Peyer's patch (tissue), 4 donors: Measurements from ENCODE around the gene VGLL2.

ENCODE experiments used
- POLR2A ChIP-seq, 2 donors: fragments of 450-650 bp; IDR thresholded peaks; one replicate each; pipeline ENCODE4 v1.5.1; 2017; ENCODE audit warnings: antibody characterized with exemption in 2 of 2, mild to moderate bottlenecking in 2 of 2, moderate library complexity in 2 of 2
- TF ChIP-seq, protein P1 (sequence below), 6 experiments: fragments of 450-650 bp in 4 of 6; fragments of 200-600 bp in 2 of 6; sonication (generic) in 1 of 6; IDR thresholded peaks; one replicate each; pipeline ENCODE4 v1.5.1; 2017 to 2019; ENCODE audit warnings: antibody characterized with exemption in 6 of 6, mild to moderate bottlenecking in 3 of 6, moderate library complexity in 1 of 6

DNA sequence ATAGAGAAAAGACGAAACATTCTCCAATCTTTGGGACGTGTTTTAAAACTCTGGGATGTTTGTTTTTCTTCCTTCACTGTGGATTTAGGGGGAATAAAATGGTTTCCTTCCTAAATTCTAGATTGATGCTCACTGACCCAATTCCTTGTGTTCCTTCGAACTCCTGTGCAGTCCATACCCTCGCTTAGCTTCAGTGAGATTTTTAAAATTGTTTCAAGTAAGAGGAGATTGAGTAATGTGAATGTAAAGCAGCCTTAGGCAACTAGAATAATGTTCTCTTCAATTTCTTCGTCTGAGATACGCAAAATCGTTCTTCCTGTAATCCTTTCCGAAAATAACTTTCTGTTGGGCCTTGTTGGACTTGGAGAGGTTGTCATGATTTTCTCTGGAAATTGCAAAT, 2.6 kb upstream of the VGLL2 start:
- TF ChIP-seq, protein P1, sequence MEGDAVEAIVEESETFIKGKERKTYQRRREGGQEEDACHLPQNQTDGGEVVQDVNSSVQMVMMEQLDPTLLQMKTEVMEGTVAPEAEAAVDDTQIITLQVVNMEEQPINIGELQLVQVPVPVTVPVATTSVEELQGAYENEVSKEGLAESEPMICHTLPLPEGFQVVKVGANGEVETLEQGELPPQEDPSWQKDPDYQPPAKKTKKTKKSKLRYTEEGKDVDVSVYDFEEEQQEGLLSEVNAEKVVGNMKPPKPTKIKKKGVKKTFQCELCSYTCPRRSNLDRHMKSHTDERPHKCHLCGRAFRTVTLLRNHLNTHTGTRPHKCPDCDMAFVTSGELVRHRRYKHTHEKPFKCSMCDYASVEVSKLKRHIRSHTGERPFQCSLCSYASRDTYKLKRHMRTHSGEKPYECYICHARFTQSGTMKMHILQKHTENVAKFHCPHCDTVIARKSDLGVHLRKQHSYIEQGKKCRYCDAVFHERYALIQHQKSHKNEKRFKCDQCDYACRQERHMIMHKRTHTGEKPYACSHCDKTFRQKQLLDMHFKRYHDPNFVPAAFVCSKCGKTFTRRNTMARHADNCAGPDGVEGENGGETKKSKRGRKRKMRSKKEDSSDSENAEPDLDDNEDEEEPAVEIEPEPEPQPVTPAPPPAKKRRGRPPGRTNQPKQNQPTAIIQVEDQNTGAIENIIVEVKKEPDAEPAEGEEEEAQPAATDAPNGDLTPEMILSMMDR (IDR thresholded peaks at IDR 0.05): no peak
- TF ChIP-seq POLR2A (IDR thresholded peaks at IDR 0.05): no peak
